CD4-positive, alpha-beta T cell treated with Interleukin-15 for 4 hours (primary cell): ENCODE results near the gene CLDN12.

ENCODE experiments used
- DNase-seq: peaks from one replicate; pipeline ENCODE4 v3.0.0-alpha.2; 2020; ENCODE audit warnings: low spot score

CLDN12 gene

GRCh38 chr7:90403174-90404113, at the start of gene CLDN12:
TSS of gene CLDN12 (plus strand) at chr7:90403461. CDS start at chr7:90412677, 9,216 bp downstream.
- peak; percentile 69 for DNase-seq

GRCh38 chr7:90383422-90383821, 19.8 kb upstream of the CLDN12 start:
- no peak for DNase-seq

- no peak for DNase-seq
These were observed 19.4 kb upstream of the CLDN12 start for GRCh38 chr7:90383861-90384260.

- DNase-seq = no peak
These were observed 18.8 kb upstream of the CLDN12 start for GRCh38 chr7:90384433-90384832.

- DNase-seq = no peak
These were observed 15.6 kb upstream of the CLDN12 start for GRCh38 chr7:90387470-90388240.

- DNase-seq = no peak
These were observed 12.3 kb upstream of the CLDN12 start for GRCh38 chr7:90390926-90391325.

- DNase-seq = no peak
These were observed 11.8 kb upstream of the CLDN12 start for GRCh38 chr7:90391488-90391887.

GRCh38 chr7:90396420-90396819, 6.8 kb upstream of the CLDN12 start:
- no peak for DNase-seq

GRCh38 chr7:90401989-90402388, 1.3 kb upstream of the CLDN12 start:
- no peak for DNase-seq

GRCh38 chr7:90402785-90403173, 482 bp upstream of the CLDN12 start:
- DNase-seq = no peak

- no peak for DNase-seq
These were observed 1.5 kb downstream of the CLDN12 start for GRCh38 chr7:90404777-90405176.

- DNase-seq = no peak
These were observed 4.2 kb downstream of the CLDN12 start for GRCh38 chr7:90407484-90407821.

- DNase-seq = no peak
These were observed 4.9 kb downstream of the CLDN12 start for GRCh38 chr7:90408142-90408541.

- DNase-seq = no peak
These were observed 6.4 kb downstream of the CLDN12 start for GRCh38 chr7:90409667-90410066.

- no peak for DNase-seq
These were observed 8.2 kb downstream of the CLDN12 start for GRCh38 chr7:90411510-90411909.

- no peak for DNase-seq
These were observed 9.4 kb downstream of the CLDN12 start for GRCh38 chr7:90412458-90413184.

- no peak for DNase-seq
These were observed 9.9 kb downstream of the CLDN12 start for GRCh38 chr7:90413185-90413528.

- no peak for DNase-seq
These were observed 18.4 kb downstream of the CLDN12 start for GRCh38 chr7:90421651-90422050.

- DNase-seq = no peak
These were observed 21.5 kb downstream of the CLDN12 start for GRCh38 chr7:90424720-90425119.

- no peak for DNase-seq
These were observed 22.1 kb downstream of the CLDN12 start for GRCh38 chr7:90425376-90425775.

- no peak for DNase-seq
These were observed 27.6 kb downstream of the CLDN12 start for GRCh38 chr7:90430614-90431460.

GRCh38 chr7:90432752-90433151, 29.5 kb downstream of the CLDN12 start:
- no peak for DNase-seq
